RWPE2 (cell line): ENCODE results near the gene DNAJC13.
A peak's percentile ranks its signal among the peaks of the same experiment; 100 is the strongest.
"Not testable (repeated sequence)": the region's sequence is repeated elsewhere in the genome, so short reads cannot be mapped to it uniquely, and the experiment has no call there.

Source experiments
- ATAC-seq: fragments of 200-7000 bp; cut with Tn5 transposase; 3 replicates; pipeline ENCODE4 v1.9.1; 2021; ENCODE audit warnings: low read depth
- DNase-seq: peaks from one replicate; pipeline ENCODE4 v3.0.0-alpha.2; 2020; ENCODE audit warnings: low spot score
- H3K27ac ChIP-seq: fragments of 450-650 bp; 2 replicates; pipeline ENCODE4 v1.5.1; 2017; ENCODE audit warnings: mild to moderate bottlenecking; ENCODE audit not compliant: poor library complexity, severe bottlenecking
- H3K27me3 ChIP-seq: fragments of 250-450 bp; sonication (Bioruptor Pico); 2 replicates; pipeline ENCODE4 v1.5.1; 2021; ENCODE audit warnings: mild to moderate bottlenecking, moderate library complexity; ENCODE audit not compliant: insufficient read depth, poor library complexity, severe bottlenecking
- H3K36me3 ChIP-seq: fragments of 250-450 bp; sonication (Bioruptor Pico); 2 replicates; pipeline ENCODE4 v1.5.1; 2020; ENCODE audit warnings: low read depth, mild to moderate bottlenecking, moderate library complexity
- H3K4me1 ChIP-seq: fragments of 250-450 bp; sonication (Bioruptor Pico); 2 replicates; pipeline ENCODE4 v1.5.1; 2021; ENCODE audit warnings: mild to moderate bottlenecking, moderate library complexity; ENCODE audit not compliant: insufficient read depth, poor library complexity, severe bottlenecking
- H3K4me3 ChIP-seq: fragments of 250-450 bp; sonication (Bioruptor Pico); 2 replicates; pipeline ENCODE4 v1.5.1; 2021; ENCODE audit warnings: mild to moderate bottlenecking, moderate library complexity; ENCODE audit not compliant: severe bottlenecking
- H3K9me3 ChIP-seq: fragments of 250-450 bp; sonication (Bioruptor Pico); 2 replicates; pipeline ENCODE4 v1.5.1; 2021; ENCODE audit warnings: mild to moderate bottlenecking, moderate library complexity; ENCODE audit not compliant: severe bottlenecking
- CTCF ChIP-seq: fragments of 450-650 bp; IDR thresholded peaks from one replicate; pipeline ENCODE4 v1.5.1; 2017; ENCODE audit warnings: mild to moderate bottlenecking, moderate library complexity; ENCODE audit not compliant: poor library complexity, severe bottlenecking

Gene DNAJC13

DNA sequence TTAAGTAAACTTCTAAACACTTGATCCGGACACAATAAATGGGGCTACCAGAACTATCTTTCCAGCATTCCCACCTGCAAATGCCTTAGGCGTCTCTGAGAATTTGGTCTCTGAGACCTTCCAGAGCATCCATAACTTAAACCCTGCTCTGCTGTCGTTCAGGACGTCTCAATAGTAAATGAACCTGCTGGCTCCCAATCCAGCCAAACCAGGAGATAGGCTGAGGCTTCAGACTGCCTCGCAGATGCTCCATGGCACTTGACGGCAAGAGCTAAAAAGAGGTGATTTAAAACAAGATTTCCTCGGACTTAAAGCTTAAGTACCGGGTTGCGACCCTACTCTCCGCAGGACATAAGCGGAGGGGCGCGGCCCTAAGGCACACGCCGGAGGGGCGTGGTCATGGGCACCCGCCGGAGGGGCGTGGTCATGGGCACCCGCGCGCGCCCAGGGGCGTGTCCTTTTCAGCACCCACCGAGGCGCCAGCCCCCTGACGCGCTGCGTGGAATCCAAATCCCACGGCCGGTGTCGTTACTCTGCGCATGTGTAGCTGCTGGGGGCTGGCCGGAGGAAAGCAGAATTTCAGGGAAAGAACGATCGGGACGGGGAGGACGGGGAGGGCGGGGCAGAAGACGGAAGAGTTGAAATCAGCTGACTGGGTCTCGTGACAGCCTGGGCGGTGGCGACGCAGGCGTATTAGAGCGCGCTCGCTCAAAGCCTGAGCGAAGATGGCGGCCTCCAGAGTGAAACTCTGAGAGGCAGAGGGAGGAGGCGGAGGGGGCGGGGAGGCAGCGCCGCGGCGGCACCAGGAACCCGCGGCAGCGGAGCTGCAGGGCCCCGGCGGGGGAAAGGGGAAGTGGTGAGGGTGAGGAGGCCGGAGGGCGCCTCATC is at the start of gene DNAJC13:
DNAJC13 (plus strand) TSS at position 696 of the 888 bp plus-strand sequence. CDS start 17,049 bp downstream, outside the sequence.
- Histone ChIP-seq H3K27ac (peak within 1 kb of the TSS; percentile 59), H3K9me3 (no peaks in the 10 kb centered on the region), H3K36me3 (peaks cover 14% of the 10 kb centered on the region), H3K27me3 (no peaks in the 10 kb centered on the region), H3K4me3 (peak within 1 kb of the TSS; percentile 91), H3K4me1 (peaks cover 7% of the 10 kb centered on the region)
- no peak for TF ChIP-seq CTCF
- DNase-seq, result peak; percentile 90
- peak; percentile 90 for ATAC-seq

GRCh38 chr3:132368515-132368914 is 48.8 kb upstream of the DNAJC13 start:
- no peak for DNase-seq
- Histone ChIP-seq H3K27ac (no peak overlapping the region), H3K4me3 (no peak overlapping the region), H3K36me3 (no peaks in the 10 kb centered on the region), H3K27me3 (no peaks in the 10 kb centered on the region), H3K4me1 (no peaks in the 10 kb centered on the region), H3K9me3 (no peaks in the 10 kb centered on the region)
- no peak for ATAC-seq
- TF ChIP-seq CTCF, result no peak

DNA sequence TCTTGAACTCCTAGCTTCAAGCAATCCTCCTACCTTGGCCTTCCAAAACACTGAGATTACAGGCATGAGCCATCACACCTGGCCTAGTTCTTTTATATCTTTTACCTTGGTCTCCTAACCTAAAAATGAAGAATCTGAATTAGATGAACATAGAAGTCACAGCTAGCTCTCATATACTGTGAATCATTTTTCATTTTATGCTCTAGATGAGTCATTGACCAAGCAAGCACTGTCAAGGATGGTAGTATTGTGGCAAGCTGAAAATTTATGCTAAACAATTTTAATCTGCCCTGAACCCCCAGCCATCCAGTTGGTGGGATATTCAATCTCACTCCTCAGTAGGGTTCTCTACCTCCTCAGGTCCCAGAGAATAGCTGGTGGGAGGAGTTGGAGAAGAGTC is 48.3 kb upstream of the DNAJC13 start:
- H3K4me3 ChIP-seq, result no peak overlapping the region
- no peaks in the 10 kb centered on the region for H3K9me3 ChIP-seq
- no peak for DNase-seq
- peak; percentile 64; the same call in 2 of the 3 replicates for ATAC-seq
- no peak for TF ChIP-seq CTCF
- no peaks in the 10 kb centered on the region for H3K36me3 ChIP-seq
- no peak overlapping the region for H3K27ac ChIP-seq
- no peaks in the 10 kb centered on the region for H3K27me3 ChIP-seq
- H3K4me1 ChIP-seq, result no peaks in the 10 kb centered on the region

- H3K27me3 ChIP-seq, H3K9me3 ChIP-seq, DNase-seq, H3K4me1 ChIP-seq, H3K36me3 ChIP-seq, H3K27ac ChIP-seq: not testable (repeated sequence)
- H3K4me3 ChIP-seq, result peak overlapping the region; percentile 44
- ATAC-seq, result peak; percentile 61; the same call in 2 of the 3 replicates
Measured at GRCh38 chr3:132376945-132377354, 40.4 kb upstream of the DNAJC13 start.

DNA sequence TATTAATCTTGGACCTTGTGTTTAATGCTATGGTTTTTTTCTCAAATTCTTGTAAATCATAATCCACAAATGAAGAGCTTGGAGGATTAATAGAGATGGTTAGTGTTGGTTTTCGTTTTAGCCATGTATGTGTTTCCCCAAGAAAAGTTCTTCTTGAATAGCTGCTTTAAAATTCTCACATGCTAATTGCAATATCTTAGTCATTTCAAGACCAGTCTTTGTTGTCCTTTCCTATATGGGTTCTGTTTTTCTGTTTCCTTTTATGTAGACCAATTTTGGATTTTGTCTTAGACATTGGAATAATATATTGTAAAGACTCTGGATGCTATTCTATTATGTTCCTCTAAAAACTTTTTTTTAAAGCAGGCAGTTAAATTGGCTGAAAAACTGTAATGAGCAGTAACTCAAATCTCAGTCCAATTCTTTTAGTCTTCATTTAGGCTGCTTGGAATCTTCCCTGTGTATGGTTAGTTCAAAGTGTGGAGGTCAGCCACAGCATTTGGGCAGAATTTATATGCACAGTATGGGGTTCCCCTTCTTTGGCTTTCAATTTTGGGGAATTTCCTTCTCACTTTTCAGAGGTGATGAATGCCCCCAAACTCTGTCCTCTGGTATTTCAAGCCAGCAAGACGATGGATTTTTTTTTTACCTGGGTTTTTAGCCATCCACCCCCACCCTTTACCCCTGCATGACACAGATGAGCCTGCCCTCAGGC is 39.1 kb upstream of the DNAJC13 start:
- ATAC-seq (no peak), DNase-seq (no peak)
- Histone ChIP-seq H3K27me3 (no peaks in the 10 kb centered on the region), H3K4me1 (no peaks in the 10 kb centered on the region), H3K4me3 (no peak overlapping the region), H3K9me3 (no peaks in the 10 kb centered on the region), H3K27ac (no peak overlapping the region), H3K36me3 (no peaks in the 10 kb centered on the region)
- TF ChIP-seq CTCF, result no peak
